K562 (cell line): ENCODE measurements around the gene ALAS2. TPM values are rescaled to one million over a fixed set of nuclear protein-coding genes. Genes with fewer than 3 reads are reported as not detected.

ENCODE experiments used
- ATAC-seq: fragments of 200-7000 bp; cut with Tn5 transposase; 3 replicates; pipeline ENCODE4 v1.9.1; 2020; ENCODE audit warnings: moderate library complexity
- BruUV-seq: library from RNA; stranded (reverse); fragments of 400-500 nt; replicated peaks from 2 replicates; lab custom pipeline; 2021; lab: Mats Ljungman, UMichigan
- CTCF ChIA-PET: fragments of 300-600 bp; formaldehyde crosslinking; extraction: SDS; loops from one replicate; lab custom pipeline; 2021; ENCODE audit warnings: low intra/inter-chr PET ratio; lab: Yijun Ruan, JAX
- POLR2A ChIA-PET: fragments of 300-600, 350-650 bp; sonication (Branson Sonifier 250); formaldehyde crosslinking; extraction: SDS; loops from one replicate; lab custom pipeline; 2021; ENCODE audit warnings: antibody characterized with exemption, inconsistent platforms; lab: Yijun Ruan, JAX
- DNase-seq, 4 experiments: peaks; one replicate each; pipeline versions ENCODE4 v3.0.0 to v3.0.0-alpha.2; 2011 to 2018; ENCODE audit warnings: low spot score in 3 of 4, mixed read lengths in 3 of 4; ENCODE audit errors: extremely low read depth in 1 of 4
- FAIRE-seq: peaks from 2 replicates; lab custom pipeline; 2011; peaks lifted over from hg19 to GRCh38; lab: Jason Lieb, UNC
- H2AFZ ChIP-seq: 2 replicates; pipeline ENCODE4 v1.6.0; 2011; ENCODE audit warnings: low read depth, low read length, control low read depth, inconsistent platforms
- H3K27ac ChIP-seq: fragments of 200-600 bp; 3 replicates; pipeline ENCODE4 v1.8.0; 2011; ENCODE audit warnings: low read depth, mild to moderate bottlenecking, control low read depth, inconsistent platforms, low read length, moderate library complexity, mixed read lengths; ENCODE audit errors: extremely low read depth
- H3K27me3 ChIP-seq, 2 experiments: fragments of 300-600 bp in 1 of 2; 2 replicates in 1 of 2; 3 replicates in 1 of 2; pipeline versions ENCODE4 v1.6.0 to v1.8.0; 2011; ENCODE audit warnings: inconsistent platforms in 2 of 2, low read length in 2 of 2, mild to moderate bottlenecking in 1 of 2, mixed read lengths in 1 of 2, moderate library complexity in 1 of 2; ENCODE audit not compliant: control insufficient read depth in 2 of 2, insufficient read depth in 2 of 2
- H3K36me3 ChIP-seq: fragments of 300-600 bp; 3 replicates; pipeline ENCODE4 v1.8.0; 2011; ENCODE audit warnings: mild to moderate bottlenecking, low read length, inconsistent platforms; ENCODE audit not compliant: control insufficient read depth, insufficient read depth
- H3K4me1 ChIP-seq, 2 experiments: fragments of 200-600 bp in 1 of 2; replicated peaks in 1 of 2; 2 replicates in 1 of 2; 3 replicates in 1 of 2; pipeline versions ENCODE4 v1.5.1 to v1.8.0; 2011; ENCODE audit warnings: inconsistent platforms in 2 of 2, low read length in 2 of 2, mild to moderate bottlenecking in 1 of 2, mixed read lengths in 1 of 2, moderate library complexity in 1 of 2; ENCODE audit not compliant: control insufficient read depth in 2 of 2, insufficient read depth in 2 of 2
- H3K4me2 ChIP-seq: 2 replicates; pipeline ENCODE4 v1.6.1; 2011; ENCODE audit warnings: low read length, control low read depth, inconsistent platforms, mixed read lengths; ENCODE audit not compliant: insufficient read depth
- H3K4me3 ChIP-seq: fragments of 200-600 bp; sonication (generic), shearing (Covaris generic); 2 replicates; pipeline ENCODE4 v1.5.1; 2016; ENCODE audit warnings: control low read depth, inconsistent platforms
- H3K79me2 ChIP-seq: fragments of 200-600 bp; 3 replicates; pipeline ENCODE4 v1.8.0; 2011; ENCODE audit warnings: low read length, inconsistent platforms; ENCODE audit not compliant: control insufficient read depth, insufficient read depth
- H3K9ac ChIP-seq, 2 experiments: 2 replicates each; pipeline versions ENCODE4 v1.6.0 to v1.6.1; 2011; ENCODE audit warnings: low read depth in 2 of 2, low read length in 2 of 2, control low read depth in 1 of 2, inconsistent platforms in 1 of 2, mild to moderate bottlenecking in 1 of 2, mixed read lengths in 1 of 2; ENCODE audit not compliant: insufficient read depth in 1 of 2
- H3K9me1 ChIP-seq: one replicate; pipeline ENCODE4 v1.6.0; 2011; ENCODE audit warnings: inconsistent platforms, mild to moderate bottlenecking, low read length, moderate library complexity; ENCODE audit not compliant: control insufficient read depth, insufficient read depth
- H3K9me3 ChIP-seq: replicated peaks from 2 replicates; pipeline ENCODE4 v1.5.1; 2011; ENCODE audit warnings: low read depth, low read length, inconsistent platforms; ENCODE audit not compliant: control insufficient read depth, insufficient read depth
- H4K20me1 ChIP-seq: replicated peaks from 2 replicates; pipeline ENCODE4 v1.6.1; 2011; ENCODE audit warnings: low read length, inconsistent platforms, mixed read lengths; ENCODE audit not compliant: control insufficient read depth, insufficient read depth
- ARID1B ChIP-seq: fragments of 450-650 bp; IDR thresholded peaks from 2 replicates; pipeline ENCODE4 v1.6.1; 2016; ENCODE audit warnings: antibody characterized with exemption, mild to moderate bottlenecking, inconsistent platforms
- ATF6 ChIP-seq: sonication (generic); formaldehyde crosslinking; IDR thresholded peaks from 2 replicates; pipeline ENCODE4 v1.4.0; 2020; ENCODE audit warnings: mild to moderate bottlenecking, missing genetic modification reagents
- E2F3 ChIP-seq: fragments of 250-450 bp; sonication (Bioruptor Pico); IDR thresholded peaks from 2 replicates; pipeline ENCODE4 v1.4.0; 2020; ENCODE audit warnings: mild to moderate bottlenecking
- HDAC3 ChIP-seq: fragments of 450-650 bp; IDR thresholded peaks from 2 replicates; pipeline ENCODE4 v1.6.1; 2018; ENCODE audit warnings: borderline replicate concordance, mild to moderate bottlenecking, moderate library complexity; ENCODE audit not compliant: partially characterized antibody
- MECOM ChIP-seq: fragments of 250-450 bp; sonication (Bioruptor Pico); IDR thresholded peaks from 2 replicates; pipeline ENCODE4 v1.8.0; 2022; ENCODE audit warnings: inconsistent platforms
- MIER1 ChIP-seq: fragments of 450-650 bp; IDR thresholded peaks from 2 replicates; pipeline ENCODE4 v1.6.1; 2016; ENCODE audit warnings: antibody characterized with exemption, mild to moderate bottlenecking, low read depth
- MNT ChIP-seq, 2 experiments: fragments of 450-650 bp; conservative IDR thresholded peaks; 2 replicates each; pipeline ENCODE4 v1.6.1; 2017; ENCODE audit warnings: mild to moderate bottlenecking in 2 of 2, moderate library complexity in 2 of 2
- NBN ChIP-seq: fragments of 450-650 bp; IDR thresholded peaks from 2 replicates; pipeline ENCODE4 v1.6.1; 2016; ENCODE audit warnings: low read depth, mild to moderate bottlenecking
- NCOA1 ChIP-seq: fragments of 450-650 bp; IDR thresholded peaks from 2 replicates; pipeline ENCODE4 v1.6.1; 2016; ENCODE audit warnings: low read depth
- RB1 ChIP-seq: fragments of 450-650 bp; IDR thresholded peaks from 2 replicates; pipeline ENCODE4 v1.6.1; 2017; ENCODE audit warnings: low read depth, mild to moderate bottlenecking
- TRIM25 ChIP-seq: fragments of 450-650 bp; IDR thresholded peaks from 2 replicates; pipeline ENCODE4 v1.7.0; 2016; ENCODE audit warnings: borderline replicate concordance
- ZNF212 ChIP-seq: fragments of 450-650 bp; formaldehyde crosslinking; IDR thresholded peaks from 2 replicates; pipeline ENCODE4 v1.4.0; 2020; ENCODE audit warnings: mild to moderate bottlenecking
- ZNF24 ChIP-seq: fragments of 450-650 bp; IDR thresholded peaks from 2 replicates; pipeline ENCODE4 v1.6.1; 2016
- ZNF518B ChIP-seq: fragments of 250-450 bp; sonication (Bioruptor Pico); IDR thresholded peaks from 2 replicates; pipeline ENCODE4 v1.5.0; 2021; ENCODE audit warnings: mild to moderate bottlenecking, moderate library complexity
- in situ Hi-C: fragments of 300-500 bp; cut with MboI; formaldehyde crosslinking; loops from 4 replicates; pipeline ENCODE4 v1.15.0; 2018; ENCODE audit warnings: inconsistent platforms, mixed read lengths
- intact Hi-C: fragments of 100-400 bp; cut with micrococcal nuclease; formaldehyde crosslinking; loops from 2 replicates; pipeline ENCODE4 v1.14.2; 2022
- polyA plus RNA-seq, 8 experiments: library from polyadenylated mRNA; depleted of rRNA in 4 of 8; stranded (reverse) in 5 of 8; unstranded in 3 of 8; fragments of >200 nt; fragmentation: Nextera tagmentation in 2 of 8; fragmentation: Illumina TruSeq in 1 of 8; extraction: Ambion mirVana in 2 of 8; extraction: Trizol in 1 of 8; gene quantifications; 2 replicates each; pipeline versions ENCODE4 v1.2.1 to v1.2.3, GENCODE V29; 2011 to 2014; ENCODE audit warnings: inconsistent platforms in 1 of 8, missing spikeins in 1 of 8
- total RNA-seq, 7 experiments: library from RNA; depleted of rRNA in 6 of 7; stranded (reverse); fragments of >200 nt in 6 of 7; fragmentation: Illumina TruSeq in 2 of 7; extraction: Trizol in 2 of 7; gene quantifications; 2 replicates each; pipeline versions ENCODE4 v1.2.1 to v1.2.3, GENCODE V29; 2011 to 2021; ENCODE audit warnings: low replicate concordance in 1 of 7

Gene ALAS2
- total and polyA plus RNA-seq, 9 of the 15 experiments (the other 6 are each of a cell fraction or from before 2014, with no cell fraction given): 14.6 to 101 (median 33.4) TPM

GRCh38 chrX:55028611-55029010, 2.2 kb downstream of the ALAS2 start:
- no peak overlapping the region for H2AFZ ChIP-seq
- no peak for ATAC-seq
- DNase-seq: no peak
- POLR2A ChIA-PET: interaction anchor here (1.0 to 1.9 kb wide), 2 partner anchors 14 to 20 kb away, joined by 3 to 8 read pairs; no protein-coding TSS in a partner anchor
- no TSS peak for BruUV-seq
- H3K27me3 ChIP-seq: no peaks in the 10 kb centered on the region
- H4K20me1 ChIP-seq: no peaks in the 10 kb centered on the region
- in situ Hi-C loops: no loop called here
- CTCF ChIA-PET: no interaction called here
- H3K9me3 ChIP-seq: no peaks in the 10 kb centered on the region
- H3K4me2 ChIP-seq: peak overlapping the region; percentile 56
- no peak overlapping the region for H3K4me3 ChIP-seq
- no peaks in the 10 kb centered on the region; the same call in 2 of the 3 replicates for H3K36me3 ChIP-seq
- no peak for FAIRE-seq
- peaks cover 17% of the 10 kb centered on the region for H3K79me2 ChIP-seq
- TF ChIP-seq ZNF24 (no peak), MNT (conservative IDR thresholded peaks at IDR 0.05) (no peak), NCOA1 (no peak), HDAC3 (no peak), NBN (no peak), MECOM (CRISPR knock-in tag) (no peak), ARID1B (no peak), RB1 (no peak), ATF6 (CRISPR knock-in tag) (no peak), ZNF212 (CRISPR knock-in tag) (no peak), E2F3 (CRISPR knock-in tag) (no peak), ZNF518B (CRISPR knock-in tag) (no peak), TRIM25 (no peak), MIER1 (no peak)
- TF ChIP-seq, all 486 proteins: peak for 0
- intact Hi-C loops: loop anchor here (1.0 to 2.0 kb wide), 2 partner anchors 13 to 92 kb away; no protein-coding TSS in a partner anchor
- H3K4me1 ChIP-seq: peaks cover 9 to 36% of the 10 kb centered on the region in 2 experiments; a peak in 4 of 5 replicates
- peak overlapping the region; percentile 20; the same call in 1 of the 3 replicates for H3K27ac ChIP-seq
- 0 out of 4 replicates have a peak overlapping the region, but pooled peaks of 1 of the 2 experiments have one; percentile 39 for H3K9ac ChIP-seq
- H3K9me1 ChIP-seq: no peaks in the 10 kb centered on the region
